ENCODE results near the gene NHSL1.

NHSL1 gene

DNA sequence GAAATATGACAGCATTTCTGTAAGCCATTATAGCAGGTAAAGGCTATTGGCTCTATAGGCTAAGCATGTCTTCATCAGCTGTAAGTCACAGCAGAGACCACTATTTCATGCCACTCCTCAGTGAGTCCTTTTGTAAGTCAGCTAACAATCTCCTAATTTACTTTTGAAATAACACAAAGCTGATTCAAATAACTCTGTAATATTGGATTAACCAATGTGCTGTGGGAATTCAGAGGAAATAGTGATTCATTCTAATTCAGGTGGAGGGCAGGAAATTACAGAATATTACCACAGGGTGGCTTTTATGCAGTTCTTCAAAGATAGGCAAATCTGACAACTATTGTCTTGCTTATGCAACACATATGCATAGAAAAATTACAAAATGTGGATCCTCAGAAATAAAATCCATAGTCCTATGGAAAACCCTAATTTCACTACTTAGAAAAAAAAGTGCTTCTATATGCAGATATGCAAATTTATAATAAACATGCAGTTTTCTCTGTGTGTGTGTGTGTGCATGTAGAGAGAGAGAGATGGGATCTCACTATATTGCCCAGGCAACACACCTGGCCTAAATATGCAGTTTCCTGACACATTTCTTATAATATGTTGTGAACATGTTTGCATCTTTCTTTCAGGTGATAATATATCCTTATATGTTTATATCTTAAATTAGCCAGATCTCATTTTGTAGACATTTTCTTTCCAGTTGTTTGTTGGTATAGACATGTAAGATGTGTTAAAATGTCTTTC is 126.4 kb downstream of the NHSL1 start:
- no peak for DNase-seq (ENCODE audit: low spot score)
